Raji (cell line): ENCODE measurements around the gene GBGT1.
"Not testable (repeated sequence)": the region's sequence is repeated elsewhere in the genome, so short reads cannot be mapped to it uniquely, and the experiment has no call there.

Experiments
- POLR2A ChIP-seq: IDR thresholded peaks from 2 replicates; pipeline ENCODE4 v1.6.1; 2011; ENCODE audit warnings: low read depth, low read length, control low read depth; ENCODE audit not compliant: insufficient read depth

GBGT1 gene

GRCh38 chr9:133163504-133164172 is at the start of gene GBGT1:
TSS of gene GBGT1 (minus strand) at chr9:133163914. CDS start at chr9:133162412, 1,502 bp downstream.
- TF ChIP-seq POLR2A: no peak

- no peak for TF ChIP-seq POLR2A
Measured at GRCh38 chr9:133210609-133211008, 46.9 kb upstream of the GBGT1 start.

- TF ChIP-seq POLR2A: no peak
Measured at GRCh38 chr9:133210202-133210532, 46.5 kb upstream of the GBGT1 start.

- TF ChIP-seq POLR2A: not testable (repeated sequence)
Measured at GRCh38 chr9:133208880-133209300, 45.2 kb upstream of the GBGT1 start, which contains the start of gene OBP2B. TSS of gene OBP2B (minus strand) at chr9:133209250. CDS start at chr9:133209199, 51 bp downstream.

- no peak for TF ChIP-seq POLR2A
Measured at GRCh38 chr9:133207540-133208170, 43.9 kb upstream of the GBGT1 start.

GRCh38 chr9:133207021-133207531 is 43.4 kb upstream of the GBGT1 start:
- TF ChIP-seq POLR2A: no peak

GRCh38 chr9:133205996-133206931 is 42.5 kb upstream of the GBGT1 start:
- no peak for TF ChIP-seq POLR2A

GRCh38 chr9:133204993-133205336 is 41.3 kb upstream of the GBGT1 start:
- no peak for TF ChIP-seq POLR2A

GRCh38 chr9:133204335-133204992 is 40.8 kb upstream of the GBGT1 start:
- no peak for TF ChIP-seq POLR2A

GRCh38 chr9:133203506-133204075 is 39.9 kb upstream of the GBGT1 start:
- TF ChIP-seq POLR2A: no peak

- no peak for TF ChIP-seq POLR2A
Measured at GRCh38 chr9:133202688-133203453, 39.2 kb upstream of the GBGT1 start.

GRCh38 chr9:133202145-133202513 is 38.4 kb upstream of the GBGT1 start:
- TF ChIP-seq POLR2A: no peak

GRCh38 chr9:133201424-133202144 is 37.9 kb upstream of the GBGT1 start:
- no peak for TF ChIP-seq POLR2A

GRCh38 chr9:133200631-133201030 is 36.9 kb upstream of the GBGT1 start:
- no peak for TF ChIP-seq POLR2A
